ENCODE measurements around the gene LHCGR.
A peak's percentile ranks its signal among the peaks of the same experiment; 100 is the strongest.
"Not testable (repeated sequence)": the region's sequence is repeated elsewhere in the genome, so short reads cannot be mapped to it uniquely, and the experiment has no call there.

LHCGR gene

DNA sequence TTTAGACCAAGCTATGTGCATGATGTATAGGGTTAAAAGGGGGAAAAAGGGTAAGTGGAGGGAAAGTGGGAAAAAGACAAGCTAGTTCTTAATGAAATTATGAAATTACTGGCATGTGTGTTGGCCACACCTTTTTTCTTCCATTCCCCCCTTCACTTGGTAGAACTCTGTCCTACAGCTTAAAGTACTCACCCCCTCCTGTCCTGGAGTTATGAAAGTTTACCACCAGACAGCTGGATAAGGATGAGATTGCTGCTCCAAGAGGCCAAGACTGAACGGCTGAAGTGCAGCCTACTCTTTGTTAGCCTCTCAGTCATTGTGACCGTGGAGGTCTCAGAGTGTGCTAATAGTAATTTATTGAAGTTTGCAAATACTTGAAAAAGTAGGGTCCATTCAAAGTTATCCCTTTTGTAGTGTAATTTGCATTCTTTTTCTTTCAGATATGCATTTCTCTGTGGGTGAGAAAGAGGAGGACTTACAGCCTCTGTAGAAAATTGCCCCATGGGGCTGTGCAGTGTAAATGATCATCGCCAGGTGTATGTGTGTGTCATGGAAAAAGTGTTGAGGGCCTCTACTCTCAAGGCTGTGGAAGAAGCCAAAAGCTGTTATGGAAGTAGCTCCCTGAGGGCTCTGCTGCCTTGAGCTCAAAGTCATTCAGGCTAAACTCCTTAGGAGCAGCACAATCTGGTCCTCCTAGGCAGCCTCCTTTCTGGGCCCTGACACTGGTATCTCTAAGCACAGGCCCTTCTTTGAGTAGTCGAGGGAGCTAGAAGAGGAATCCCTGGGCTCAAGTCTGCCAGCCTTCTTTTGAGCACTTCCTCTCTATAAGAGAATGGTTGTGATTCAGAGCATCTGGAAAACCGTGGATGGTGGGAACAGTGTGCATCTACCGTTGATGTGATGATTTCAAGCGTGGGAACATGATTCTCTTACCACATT is 46.2 kb downstream of the LHCGR start:
- DNase-seq, result no peak

DNA sequence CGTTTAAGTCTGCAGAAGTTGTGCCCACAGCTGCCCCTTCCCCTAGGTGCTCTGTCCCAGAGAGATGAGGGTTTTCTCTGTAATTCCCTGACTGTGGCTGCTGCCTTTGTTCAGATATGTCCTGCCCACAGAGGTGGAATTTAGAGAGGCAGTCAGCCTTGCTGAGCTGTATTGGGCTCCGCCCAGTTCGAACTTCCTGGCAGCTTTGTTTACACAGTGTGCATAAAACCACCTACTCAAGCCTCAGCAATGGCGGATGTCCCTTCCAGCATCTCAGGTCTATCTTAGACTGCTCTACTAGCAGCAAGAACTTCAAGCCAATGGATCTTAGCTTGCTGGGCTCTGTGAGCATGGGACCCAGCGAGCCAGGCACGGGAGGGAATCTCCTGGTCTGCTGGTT is 48.1 kb downstream of the LHCGR start:
- DNase-seq, result no peak

DNA sequence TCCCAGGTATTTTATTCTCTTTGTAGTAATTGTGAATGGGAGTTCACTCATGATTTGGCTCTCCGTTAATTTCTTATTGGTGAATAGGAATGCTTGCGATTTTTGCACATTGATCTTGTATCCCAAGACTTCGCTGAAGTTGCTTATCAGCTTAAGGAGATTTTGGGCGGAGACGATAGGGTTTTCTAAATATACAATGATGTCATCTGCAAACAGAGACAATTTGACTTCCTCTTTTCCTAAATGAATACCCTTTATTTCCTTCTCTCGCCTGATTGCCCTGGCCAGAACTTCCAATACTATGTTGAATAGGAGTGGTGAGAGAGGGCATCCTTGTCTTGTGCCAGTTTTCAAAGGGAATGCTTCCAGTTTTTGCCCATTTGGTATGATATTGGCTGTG is 51.9 kb downstream of the LHCGR start:
- DNase-seq, result not testable (repeated sequence)

DNA sequence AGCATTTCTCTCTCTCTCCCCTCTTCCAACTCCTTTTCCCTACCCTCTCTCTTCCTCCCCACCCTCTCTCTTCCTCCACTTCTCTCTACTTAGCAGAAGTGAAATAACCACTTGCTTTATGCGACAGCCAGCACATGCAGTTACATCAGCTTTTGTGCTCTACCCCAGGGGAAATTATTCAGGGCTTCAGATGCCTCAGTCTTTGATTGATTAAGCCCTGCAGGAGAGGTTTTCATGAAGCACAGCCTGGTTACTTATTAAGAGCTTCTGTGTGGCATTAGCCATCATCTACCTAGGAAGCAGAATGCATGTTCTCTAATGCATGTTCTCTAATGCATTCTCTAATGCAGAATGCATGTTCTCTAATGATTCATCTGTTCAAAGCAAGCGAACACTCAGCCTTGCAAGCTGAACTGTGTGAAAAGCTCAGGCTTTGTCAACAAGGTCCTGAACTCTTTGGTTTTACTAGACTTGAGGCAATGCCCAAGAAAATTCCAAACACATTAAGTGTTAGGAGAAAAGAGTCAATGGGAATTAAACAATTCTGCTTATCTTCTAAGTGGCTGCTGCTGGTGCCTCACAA is 56.1 kb downstream of the LHCGR start:
- DNase-seq, result no peak

DNA sequence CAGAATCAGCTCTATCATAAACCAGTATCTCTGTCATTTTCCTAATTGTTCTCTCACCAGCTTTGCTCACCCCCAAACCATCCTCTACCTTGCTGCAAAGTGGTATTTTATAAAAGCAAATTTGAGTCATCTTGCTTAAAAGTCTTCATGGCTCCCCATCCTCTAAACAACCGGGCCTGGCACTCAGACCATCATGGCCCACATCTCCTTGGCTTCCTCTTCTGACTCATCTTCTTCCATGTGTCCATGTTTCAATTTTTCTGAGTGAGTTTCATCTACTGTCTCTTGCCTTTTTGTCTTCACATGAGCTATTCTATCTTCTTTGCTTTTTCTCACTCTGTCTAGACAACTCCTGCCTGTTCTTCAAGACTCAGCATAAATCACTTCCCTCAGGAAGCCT is 58.6 kb downstream of the LHCGR start:
- no peak for DNase-seq

DNA sequence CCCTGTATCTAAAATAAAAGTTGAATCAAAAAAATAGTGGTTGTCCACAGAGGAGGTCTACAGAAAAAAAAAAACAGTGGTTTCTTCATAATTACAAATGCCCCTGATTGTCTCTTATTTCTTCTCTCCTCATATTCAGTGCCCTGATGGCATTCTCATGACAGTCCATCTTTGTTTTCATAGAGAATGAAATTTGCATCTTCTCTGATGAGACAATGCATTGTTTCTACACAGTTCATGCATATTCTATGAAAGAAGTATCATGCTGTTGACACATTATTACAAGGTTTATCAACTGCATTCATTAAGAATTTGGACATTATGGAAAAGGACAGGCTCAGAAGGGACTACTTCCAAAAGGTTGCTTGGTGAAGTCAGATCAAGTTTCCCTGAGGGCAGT is 59.5 kb downstream of the LHCGR start:
- DNase-seq, result no peak

DNA sequence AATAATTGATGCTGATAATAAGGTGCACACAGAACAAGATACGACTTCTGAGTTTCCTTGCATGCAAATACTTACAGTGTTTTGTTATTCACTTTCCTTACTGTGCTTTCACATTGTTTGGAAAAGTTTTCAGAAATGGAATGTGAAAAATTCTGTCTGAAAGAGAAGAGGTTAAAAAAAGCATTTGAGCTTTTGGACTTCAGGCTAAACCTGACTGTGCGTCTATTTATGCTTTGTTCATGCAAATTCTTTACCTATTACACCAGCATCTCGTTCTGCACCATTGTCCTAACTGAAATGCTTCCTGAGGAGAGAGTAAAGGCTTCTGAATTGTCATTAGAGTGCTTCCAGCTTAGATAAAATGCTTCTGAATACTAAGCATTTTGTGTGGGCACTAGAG is 61.4 kb downstream of the LHCGR start:
- DNase-seq, result no peak

DNA sequence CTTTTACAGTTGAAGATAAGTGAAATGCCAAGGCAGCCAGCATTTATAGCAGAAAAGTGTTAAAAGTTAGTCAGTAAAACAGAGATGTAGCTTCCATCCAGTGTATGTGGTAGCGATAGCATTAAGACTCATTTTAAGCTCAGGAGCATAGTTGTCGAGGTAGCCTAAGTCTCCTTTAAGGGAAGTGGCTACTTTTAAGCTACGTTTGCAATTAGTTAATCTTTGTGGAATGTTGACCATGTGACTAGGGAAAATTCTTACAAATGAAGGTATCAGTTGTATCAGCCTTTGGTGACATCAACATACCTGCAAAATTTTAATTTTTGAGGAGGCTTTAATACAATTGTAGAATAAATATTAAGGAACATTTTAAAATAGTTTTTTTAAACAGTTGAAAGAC is 61.9 kb downstream of the LHCGR start:
- DNase-seq, result no peak

DNA sequence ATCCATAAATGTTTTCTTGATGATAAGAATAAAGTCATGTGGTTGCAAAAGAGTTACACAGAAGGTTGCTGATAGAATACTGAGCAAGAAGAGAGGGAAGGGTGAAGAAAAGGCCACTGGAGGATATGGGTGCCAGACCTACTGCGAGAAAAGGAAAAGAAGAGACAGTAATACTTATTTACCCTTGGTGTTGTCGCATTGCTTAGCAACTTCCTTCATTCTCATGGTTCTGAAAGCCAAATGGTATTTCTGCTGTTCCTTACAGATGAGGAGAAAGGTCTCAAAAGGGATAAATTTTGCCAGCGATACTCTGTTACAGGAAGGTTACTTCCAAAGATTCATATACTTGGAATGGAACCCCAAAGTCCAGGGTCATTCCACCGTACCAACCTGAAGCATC is 62.5 kb downstream of the LHCGR start:
- DNase-seq, result no peak

DNA sequence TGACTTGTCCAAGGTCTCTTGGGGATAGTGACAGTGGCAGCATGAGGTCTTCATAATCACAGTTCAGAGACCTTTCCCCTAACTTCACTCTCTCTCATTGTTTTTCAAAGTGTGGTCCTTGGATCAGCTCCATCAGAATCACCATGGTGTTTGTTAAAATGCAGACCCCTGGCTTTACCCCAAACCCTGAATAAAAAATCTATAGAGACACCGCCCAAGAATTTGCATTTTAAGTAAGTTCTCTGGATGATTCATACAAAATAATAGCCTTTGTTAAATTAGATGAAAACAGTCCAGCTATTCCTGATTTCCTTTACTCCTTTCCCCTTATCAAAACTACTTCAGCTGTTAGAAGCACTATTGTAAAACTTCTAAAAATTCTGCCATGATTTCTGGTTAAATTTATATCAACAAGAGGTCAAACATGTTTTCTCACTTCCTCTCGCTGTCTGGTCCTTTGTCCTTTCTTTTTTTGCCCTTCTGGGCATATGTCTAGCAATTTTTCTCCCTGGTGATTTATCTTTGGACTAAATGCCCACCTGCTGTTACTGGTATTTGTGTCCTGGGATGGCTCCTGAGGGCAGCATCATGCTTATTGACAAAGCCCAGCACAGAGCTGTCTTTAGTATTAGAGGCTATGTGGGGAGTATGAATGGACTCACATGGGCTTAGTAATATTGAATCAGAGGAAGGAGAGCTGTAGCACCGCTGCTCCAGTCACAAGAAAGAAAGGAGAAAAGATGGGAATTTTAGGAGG is 63.4 kb downstream of the LHCGR start:
- no peak for DNase-seq

DNA sequence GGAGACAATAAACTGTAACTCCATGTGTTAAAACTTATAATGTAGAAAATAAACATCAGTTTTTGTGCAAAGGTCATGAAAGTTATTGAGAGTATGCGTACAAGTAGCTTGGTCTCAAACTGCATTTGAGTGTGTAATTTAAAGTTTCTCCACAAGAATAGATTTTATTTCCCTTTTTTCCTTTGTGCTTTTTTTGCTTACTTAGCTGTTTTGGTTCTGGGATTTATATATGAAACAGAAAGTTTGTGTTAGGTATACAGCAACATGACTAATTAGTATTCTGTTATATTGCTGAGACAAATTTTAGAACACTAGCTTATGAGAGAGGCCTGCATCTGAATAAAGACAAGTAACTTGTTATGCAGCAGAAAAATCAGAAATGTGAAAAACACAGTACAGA is 70.4 kb downstream of the LHCGR start:
- DNase-seq, result peak in 1 of 4 experiments; percentile 4

DNA sequence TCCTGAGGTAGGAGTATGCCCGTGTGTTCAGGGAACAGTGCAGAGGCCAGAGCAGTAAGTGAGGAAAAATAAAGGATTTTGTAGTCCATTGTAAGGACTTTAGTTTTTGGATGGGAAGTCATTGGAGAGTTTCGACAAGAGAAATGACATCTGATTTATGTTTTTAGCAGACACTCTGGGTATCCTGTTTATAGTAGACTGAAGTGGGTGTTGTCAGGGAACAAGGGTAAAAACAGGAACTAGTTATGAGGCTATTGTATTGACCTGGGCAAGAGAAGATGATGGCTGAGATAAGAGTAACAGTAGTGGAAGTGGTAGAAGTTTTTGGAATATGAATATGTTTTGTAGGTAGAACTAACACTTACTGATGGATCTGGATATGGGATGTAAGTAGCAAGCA is 78.1 kb downstream of the LHCGR start:
- peak in 1 of 4 experiments; percentile 0 for DNase-seq

DNA sequence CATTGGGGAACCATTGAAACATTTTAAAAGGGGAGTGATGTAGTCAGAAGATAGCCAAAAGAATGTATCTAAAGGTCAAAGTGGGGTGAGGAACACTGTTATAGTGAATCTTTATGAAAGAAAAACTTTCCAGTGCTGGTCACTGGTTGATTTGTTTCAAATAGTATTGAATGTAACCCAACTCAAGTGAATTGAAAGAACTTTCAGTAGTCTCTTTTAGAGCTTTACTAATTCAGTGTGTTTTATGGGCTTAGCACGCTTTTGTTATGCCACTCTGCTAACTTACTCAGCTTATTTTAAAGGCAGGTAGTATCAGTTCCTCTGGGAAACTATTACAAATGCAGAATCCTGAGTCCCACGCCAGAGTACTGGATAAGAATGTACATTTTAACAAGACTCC is 80.6 kb downstream of the LHCGR start:
- DNase-seq, result no peak

DNA sequence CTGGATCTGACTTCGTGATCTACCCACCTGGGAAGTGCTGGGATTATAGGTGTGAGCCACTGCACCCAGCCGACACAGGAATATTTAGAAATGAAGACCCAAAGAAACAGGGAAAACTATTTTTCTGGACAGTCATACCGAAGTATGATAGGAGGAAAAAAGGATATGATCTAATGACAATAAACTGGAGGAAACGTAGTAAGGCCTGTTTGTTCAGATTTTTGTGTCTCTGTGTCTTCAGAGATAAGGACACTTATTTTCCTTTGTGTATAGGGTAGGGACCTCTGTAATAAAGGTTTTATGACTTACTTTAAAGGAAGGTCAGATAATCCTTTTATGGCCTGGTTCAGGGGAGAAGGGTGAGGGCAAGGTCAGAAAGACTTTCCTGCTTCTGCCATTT is 81.9 kb downstream of the LHCGR start:
- no peak for DNase-seq

DNA sequence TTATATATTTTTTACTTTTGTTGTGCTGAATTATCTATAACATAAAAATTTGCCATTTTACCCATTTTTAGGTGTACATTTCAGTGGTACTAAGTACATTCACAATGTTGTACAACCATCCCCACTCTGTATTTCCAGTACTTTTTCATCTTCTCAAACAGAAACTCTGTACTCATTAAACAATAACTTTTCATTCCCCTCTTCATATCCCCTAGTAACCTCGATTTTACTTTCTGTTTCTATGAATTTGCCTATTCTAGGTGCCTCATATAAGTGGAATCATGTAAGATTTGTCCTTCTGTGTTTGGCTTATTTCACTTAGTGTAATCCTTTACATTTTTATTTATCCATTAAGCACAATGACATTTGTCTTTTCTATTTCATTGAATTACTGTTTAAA is 86.5 kb downstream of the LHCGR start:
- no peak for DNase-seq

DNA sequence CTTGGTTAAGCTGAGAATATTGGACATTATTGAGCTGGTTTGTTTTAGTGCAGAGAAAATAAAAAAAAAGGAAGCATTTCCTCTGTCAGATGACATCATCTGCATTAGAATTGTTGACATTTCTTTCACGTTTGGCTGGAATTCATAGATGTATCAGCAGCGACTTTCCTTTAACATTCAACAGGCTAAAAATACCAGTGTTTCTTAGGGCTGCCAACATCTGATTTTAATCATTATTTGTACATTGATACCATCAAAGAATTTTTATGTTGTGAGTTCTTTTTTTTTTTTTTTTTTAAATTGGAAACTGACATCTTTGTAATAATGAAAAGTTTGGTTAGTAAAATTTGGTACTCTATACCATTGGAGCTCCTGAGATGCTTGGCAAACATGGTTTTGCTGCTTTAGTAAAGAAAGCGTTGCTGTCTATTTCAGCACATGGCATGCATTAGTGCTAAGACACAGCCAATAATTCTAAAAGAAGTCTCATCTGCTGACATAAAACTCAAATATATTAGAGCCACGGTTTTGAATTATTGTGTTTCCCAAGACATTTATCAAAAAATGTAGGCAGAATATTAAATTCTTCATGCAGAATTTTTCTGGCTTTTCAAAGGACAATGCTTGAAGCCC is 104.2 kb downstream of the LHCGR start:
- DNase-seq, result no peak

DNA sequence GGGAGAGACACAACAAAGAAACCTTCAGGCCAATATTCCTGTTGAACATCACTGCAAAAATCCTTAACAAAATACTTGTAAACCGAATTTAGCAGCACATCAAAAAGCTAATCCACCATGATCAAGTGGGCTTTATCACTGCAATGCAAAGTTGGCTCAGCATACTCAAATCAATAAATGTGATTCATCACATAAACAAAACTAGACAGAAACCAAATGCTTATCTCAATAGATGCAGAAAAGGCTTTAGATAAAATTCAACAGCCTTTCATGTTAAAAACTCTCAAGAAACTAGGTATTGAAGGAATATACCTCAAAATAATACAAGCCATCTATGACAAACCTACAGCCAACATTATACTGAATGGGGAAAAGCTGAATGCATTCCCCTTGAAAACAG is 117.3 kb downstream of the LHCGR start:
- DNase-seq, result no peak
